ENCODE measurements around the gene ODAD2.

GRCh38 chr10:28010821-28011220, 11.9 kb upstream of the ODAD2 start:
- no peak for TF ChIP-seq CTCF (IDR thresholded peaks at IDR 0.05)
- TF ChIP-seq POLR2A (IDR thresholded peaks at IDR 0.05), result no peak

Measured in heart left ventricle (tissue), 13 donors.